ENCODE data around the gene SLC9C1.

DNA sequence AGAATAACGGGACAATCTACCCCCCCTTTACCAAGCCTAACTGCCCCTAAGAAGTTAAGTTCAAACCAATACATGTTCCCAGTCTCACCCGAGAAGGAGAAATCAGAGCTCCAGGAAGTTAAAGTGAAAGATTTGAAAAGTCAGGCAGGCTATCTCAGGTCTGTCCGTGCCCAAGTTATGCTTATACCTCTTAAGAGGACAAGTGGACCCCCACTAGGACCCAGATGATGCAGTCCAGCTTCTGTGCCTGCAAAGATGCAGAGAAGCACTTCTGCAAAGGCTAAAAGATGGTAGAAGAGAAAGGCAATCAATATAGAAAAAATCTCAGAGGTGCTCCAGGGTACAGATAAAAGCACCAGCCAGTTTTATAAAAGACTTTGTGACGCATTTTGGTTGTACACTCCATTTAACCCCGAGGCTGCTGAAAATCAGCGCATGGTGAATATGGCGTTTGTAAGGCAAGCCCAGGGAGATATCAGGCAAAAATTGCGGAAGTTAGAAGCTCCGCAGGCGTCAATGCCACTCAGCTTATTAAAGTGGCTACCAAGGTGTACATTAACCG lies 9.8 kb upstream of the SLC9C1 start:
- TF ChIP-seq POLR2A (IDR thresholded peaks at IDR 0.05) (no peak), POLR2AphosphoS5 (IDR thresholded peaks at IDR 0.05) (no peak)
- TF ChIP-seq, protein P1, sequence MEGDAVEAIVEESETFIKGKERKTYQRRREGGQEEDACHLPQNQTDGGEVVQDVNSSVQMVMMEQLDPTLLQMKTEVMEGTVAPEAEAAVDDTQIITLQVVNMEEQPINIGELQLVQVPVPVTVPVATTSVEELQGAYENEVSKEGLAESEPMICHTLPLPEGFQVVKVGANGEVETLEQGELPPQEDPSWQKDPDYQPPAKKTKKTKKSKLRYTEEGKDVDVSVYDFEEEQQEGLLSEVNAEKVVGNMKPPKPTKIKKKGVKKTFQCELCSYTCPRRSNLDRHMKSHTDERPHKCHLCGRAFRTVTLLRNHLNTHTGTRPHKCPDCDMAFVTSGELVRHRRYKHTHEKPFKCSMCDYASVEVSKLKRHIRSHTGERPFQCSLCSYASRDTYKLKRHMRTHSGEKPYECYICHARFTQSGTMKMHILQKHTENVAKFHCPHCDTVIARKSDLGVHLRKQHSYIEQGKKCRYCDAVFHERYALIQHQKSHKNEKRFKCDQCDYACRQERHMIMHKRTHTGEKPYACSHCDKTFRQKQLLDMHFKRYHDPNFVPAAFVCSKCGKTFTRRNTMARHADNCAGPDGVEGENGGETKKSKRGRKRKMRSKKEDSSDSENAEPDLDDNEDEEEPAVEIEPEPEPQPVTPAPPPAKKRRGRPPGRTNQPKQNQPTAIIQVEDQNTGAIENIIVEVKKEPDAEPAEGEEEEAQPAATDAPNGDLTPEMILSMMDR (IDR thresholded peaks at IDR 0.05): no peak
